HCT116 (cell line): ENCODE results near the gene ST3GAL5. TPM values are rescaled to one million over a fixed set of nuclear protein-coding genes. Genes with fewer than 3 reads are reported as not detected.
"Not testable (repeated sequence)": the region's sequence is repeated elsewhere in the genome, so short reads cannot be mapped to it uniquely, and the experiment has no call there.

Experiments
- ATAC-seq: fragments of 200-7000 bp; cut with Tn5 transposase; 2 replicates; pipeline ENCODE4 v1.9.1; 2020; ENCODE audit warnings: mild to moderate bottlenecking, moderate library complexity
- BruUV-seq: library from RNA; stranded (reverse); fragments of 400-500 nt; replicated peaks from 2 replicates; lab custom pipeline; 2021; lab: Mats Ljungman, UMichigan
- CTCF ChIA-PET: fragments of 300-600 bp; sonication (Branson Sonifier 250); formaldehyde crosslinking; loops from one replicate; lab custom pipeline; 2021; ENCODE audit warnings: antibody characterized with exemption; lab: Charles Lee
- POLR2A ChIA-PET: fragments of 300-600, 350-600 bp; sonication (Branson Sonifier 250); formaldehyde crosslinking; loops from one replicate; lab custom pipeline; 2021; ENCODE audit warnings: antibody characterized with exemption; lab: Charles Lee
- RAD21 ChIA-PET, 2 experiments: fragments of 300-600 bp; sonication (Branson Sonifier 250); formaldehyde crosslinking; loops; one replicate each; lab custom pipeline; 2023; ENCODE audit warnings: low total read pairs in 2 of 2; ENCODE audit not compliant: uncharacterized antibody in 2 of 2, unreplicated experiment in 2 of 2, low non-redundant PET in 1 of 2; lab: Charles Lee
- DNase-seq: peaks from one replicate; pipeline ENCODE4 v3.0.0-alpha.2; 2010; ENCODE audit warnings: low read depth, low spot score
- H2AFZ ChIP-seq: fragments of 200-600 bp; shearing (Covaris generic), sonication (generic); 2 replicates; pipeline ENCODE4 v1.6.1; 2017; ENCODE audit warnings: low read depth, mixed run types, mixed read lengths, antibody characterized with exemption, low read length; ENCODE audit not compliant: poor library complexity, severe bottlenecking
- H3K27ac ChIP-seq: 2 replicates; pipeline ENCODE4 v1.5.1; 2012; ENCODE audit warnings: low read depth, low read length
- H3K27me3 ChIP-seq: fragments of 200-600 bp; sonication (generic); 2 replicates; pipeline ENCODE4 v1.6.1; 2016; ENCODE audit warnings: mixed run types, low read length, mixed read lengths; ENCODE audit not compliant: insufficient read depth
- H3K36me3 ChIP-seq, 2 experiments: fragments of 200-500 bp in 1 of 2; fragments of 200-600 bp in 1 of 2; sonication (Bioruptor generic) in 1 of 2; sonication (generic) in 1 of 2; 2 replicates each; pipeline versions ENCODE4 v1.5.1 to v1.6.1; 2014 to 2016; ENCODE audit warnings: low read length in 2 of 2, inconsistent platforms in 1 of 2, mixed read lengths in 1 of 2, mixed run types in 1 of 2; ENCODE audit not compliant: insufficient read depth in 2 of 2, control insufficient read depth in 1 of 2
- H3K4me1 ChIP-seq, 2 experiments: fragments of 200-600 bp in 1 of 2; sonication (generic) in 1 of 2; 2 replicates each; pipeline versions ENCODE4 v1.5.1 to v1.6.1; 2012 to 2017; ENCODE audit warnings: low read length in 2 of 2, inconsistent platforms in 1 of 2, mild to moderate bottlenecking in 1 of 2, mixed read lengths in 1 of 2, mixed run types in 1 of 2, moderate library complexity in 1 of 2; ENCODE audit not compliant: insufficient read depth in 2 of 2, control insufficient read depth in 1 of 2
- H3K4me2 ChIP-seq: fragments of 200-600 bp; sonication (generic); 2 replicates; pipeline ENCODE4 v1.6.1; 2017; ENCODE audit warnings: mixed run types, low read length, mixed read lengths
- H3K4me3 ChIP-seq, 2 experiments: fragments of 200-600 bp in 1 of 2; sonication (generic) in 1 of 2; replicated peaks in 1 of 2; 2 replicates each; pipeline ENCODE4 v1.5.1; 2011 to 2016; ENCODE audit warnings: low read length in 2 of 2, control low read depth in 1 of 2, low read depth in 1 of 2, mild to moderate bottlenecking in 1 of 2, mixed read lengths in 1 of 2, mixed run types in 1 of 2
- H3K79me2 ChIP-seq: fragments of 200-600 bp; sonication (generic); 2 replicates; pipeline ENCODE4 v1.6.1; 2017; ENCODE audit warnings: mild to moderate bottlenecking, mixed run types, low read length, moderate library complexity, mixed read lengths; ENCODE audit not compliant: insufficient read depth
- H3K9ac ChIP-seq: fragments of 200-600 bp; sonication (generic); 2 replicates; pipeline ENCODE4 v1.6.1; 2016; ENCODE audit warnings: low read length, mixed read lengths
- H3K9me2 ChIP-seq: fragments of 200-600 bp; sonication (generic), shearing (Covaris generic); 2 replicates; pipeline ENCODE4 v1.6.1; 2017; ENCODE audit warnings: mixed run types, mild to moderate bottlenecking, moderate library complexity; ENCODE audit not compliant: insufficient read depth
- H3K9me3 ChIP-seq, 2 experiments: fragments of 200-500 bp in 1 of 2; fragments of 200-600 bp in 1 of 2; sonication (Bioruptor generic) in 1 of 2; sonication (generic) in 1 of 2; 2 replicates each; pipeline ENCODE4 v1.6.1; 2014 to 2017; ENCODE audit warnings: low read length in 2 of 2, mixed read lengths in 2 of 2, inconsistent platforms in 1 of 2, low read depth in 1 of 2, mild to moderate bottlenecking in 1 of 2, mixed run types in 1 of 2, moderate library complexity in 1 of 2; ENCODE audit not compliant: control insufficient read depth in 1 of 2, insufficient read depth in 1 of 2
- H4K20me1 ChIP-seq: fragments of 200-600 bp; sonication (generic), shearing (Covaris generic); 2 replicates; pipeline ENCODE4 v1.6.1; 2017; ENCODE audit warnings: mixed run types, mild to moderate bottlenecking, moderate library complexity; ENCODE audit not compliant: insufficient read depth
- CBX3 ChIP-seq: IDR thresholded peaks from 2 replicates; pipeline ENCODE4 v1.6.1; 2012; ENCODE audit warnings: low read depth
- EZH2phosphoT487 ChIP-seq: fragments of 200-600 bp; IDR thresholded peaks from 2 replicates; pipeline ENCODE4 v1.6.1; 2018; ENCODE audit warnings: antibody characterized with exemption, borderline replicate concordance
- POLR2AphosphoS5 ChIP-seq: IDR thresholded peaks from 2 replicates; pipeline ENCODE4 v1.6.1; 2011; ENCODE audit warnings: mild to moderate bottlenecking, low read depth, low read length, moderate library complexity
- REST ChIP-seq: IDR thresholded peaks from 2 replicates; pipeline ENCODE4 v1.6.1; 2012; ENCODE audit warnings: low read depth
- SIN3A ChIP-seq: IDR thresholded peaks from 2 replicates; pipeline ENCODE4 v1.6.1; 2012; ENCODE audit warnings: low read depth
- SP1 ChIP-seq: IDR thresholded peaks from 2 replicates; pipeline ENCODE4 v1.6.1; 2012; ENCODE audit warnings: low read depth
- ZFX ChIP-seq: fragments of 450-650 bp; IDR thresholded peaks from 2 replicates; pipeline ENCODE4 v1.6.1; 2017
- intact Hi-C: fragments of 100-400 bp; cut with micrococcal nuclease; formaldehyde crosslinking; loops from 2 replicates; pipeline ENCODE4 v1.10.0; 2022
- total RNA-seq: library from RNA; stranded (reverse); gene quantifications from one replicate; pipeline ENCODE4 v1.2.1, GENCODE V29; 2021; ENCODE audit not compliant: unreplicated experiment
- TF ChIP-seq, protein P1 (sequence below): IDR thresholded peaks from 2 replicates; pipeline ENCODE4 v1.6.1; 2011; ENCODE audit warnings: mild to moderate bottlenecking, low read length, moderate library complexity; ENCODE audit not compliant: insufficient replicate concordance; ENCODE audit errors: extremely low read depth
- TF ChIP-seq, protein P2 (sequence below), 3 experiments: fragments of 200-600 bp in 1 of 3; sonication (generic) in 1 of 3; IDR thresholded peaks in 2 of 3; conservative IDR thresholded peaks in 1 of 3; 2 replicates each; pipeline ENCODE4 v1.5.1; 2012 to 2017; ENCODE audit warnings: low read depth in 2 of 3, low read length in 2 of 3, antibody characterized with exemption in 1 of 3, borderline replicate concordance in 1 of 3, control low read depth in 1 of 3, mild to moderate bottlenecking in 1 of 3, mixed read lengths in 1 of 3, mixed run types in 1 of 3, moderate library complexity in 1 of 3; ENCODE audit not compliant: insufficient read depth in 1 of 3

Gene ST3GAL5
- total RNA-seq, 1 experiment from 2014 or later = 14.8 TPM

DNA sequence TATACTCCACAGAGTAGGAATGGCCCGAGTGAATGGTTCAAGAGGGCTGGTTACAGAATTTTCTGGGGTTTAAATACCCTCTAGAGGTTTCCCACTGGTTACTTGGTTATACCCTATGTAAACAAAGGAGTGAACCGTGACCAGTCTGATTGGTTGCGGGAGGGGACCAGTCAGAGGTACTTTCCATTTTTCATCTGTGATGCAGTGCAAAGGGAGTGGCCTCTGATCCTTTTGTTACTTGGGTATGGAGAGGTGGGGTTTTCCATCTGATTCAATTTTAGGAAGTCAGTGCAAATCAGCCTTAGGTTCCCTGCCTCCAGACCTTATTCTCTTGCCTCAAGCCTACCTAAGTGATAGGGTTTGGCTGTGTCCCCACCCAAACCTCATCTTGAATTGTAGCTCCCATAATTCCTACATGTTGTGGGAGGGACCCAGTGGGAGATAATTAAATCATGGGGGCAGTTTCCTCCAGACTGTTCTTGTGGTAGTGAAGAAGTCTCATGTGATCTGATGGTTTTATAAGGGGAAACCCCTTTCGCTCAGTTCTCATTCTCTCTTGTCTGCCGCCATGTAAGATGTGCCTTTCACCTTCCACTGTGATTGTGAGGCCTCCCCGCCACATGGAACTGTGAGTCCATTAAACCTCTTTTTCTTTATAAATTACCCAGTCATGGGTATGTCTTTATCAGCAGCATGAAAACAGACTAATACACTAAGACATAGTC lies 5.9 kb upstream of the ST3GAL5 start:
- H3K4me3 ChIP-seq, H3K27ac ChIP-seq, H2AFZ ChIP-seq, H3K27me3 ChIP-seq, H3K9ac ChIP-seq, H3K9me2 ChIP-seq, H3K9me3 ChIP-seq, intact Hi-C loops, DNase-seq, RAD21 ChIA-PET, POLR2A ChIA-PET, ATAC-seq, H4K20me1 ChIP-seq, H3K79me2 ChIP-seq, H3K4me1 ChIP-seq, BruUV-seq, H3K4me2 ChIP-seq, H3K36me3 ChIP-seq, CTCF ChIA-PET: not testable (repeated sequence)

- BruUV-seq = no TSS peak
- POLR2A ChIA-PET = no interaction called here
- H3K4me2 ChIP-seq = no peak overlapping the region
- no peak overlapping the region for H3K27ac ChIP-seq
- no peak overlapping the region for H3K9ac ChIP-seq
- H3K9me2 ChIP-seq = no peaks in the 10 kb centered on the region
- H3K79me2 ChIP-seq = no peaks in the 10 kb centered on the region
- DNase-seq = no peak
- ATAC-seq = no peak
- no peaks in the 10 kb centered on the region for H4K20me1 ChIP-seq
- H3K27me3 ChIP-seq = no peaks in the 10 kb centered on the region
- intact Hi-C loops = no loop called here
- H3K4me3 ChIP-seq = no peak overlapping the region
- no peaks in the 10 kb centered on the region for H3K36me3 ChIP-seq
- CTCF ChIA-PET = no interaction called here
- H2AFZ ChIP-seq = no peak overlapping the region
- RAD21 ChIA-PET = no interaction called here
- H3K9me3 ChIP-seq = no peaks in the 10 kb centered on the region
- peaks cover 4 to 10% of the 10 kb centered on the region in 2 experiments; a peak in 2 of 4 replicates for H3K4me1 ChIP-seq
- no peak for TF ChIP-seq SIN3A
- no peak for TF ChIP-seq POLR2AphosphoS5
- no peak for TF ChIP-seq CBX3
- TF ChIP-seq, protein P1, sequence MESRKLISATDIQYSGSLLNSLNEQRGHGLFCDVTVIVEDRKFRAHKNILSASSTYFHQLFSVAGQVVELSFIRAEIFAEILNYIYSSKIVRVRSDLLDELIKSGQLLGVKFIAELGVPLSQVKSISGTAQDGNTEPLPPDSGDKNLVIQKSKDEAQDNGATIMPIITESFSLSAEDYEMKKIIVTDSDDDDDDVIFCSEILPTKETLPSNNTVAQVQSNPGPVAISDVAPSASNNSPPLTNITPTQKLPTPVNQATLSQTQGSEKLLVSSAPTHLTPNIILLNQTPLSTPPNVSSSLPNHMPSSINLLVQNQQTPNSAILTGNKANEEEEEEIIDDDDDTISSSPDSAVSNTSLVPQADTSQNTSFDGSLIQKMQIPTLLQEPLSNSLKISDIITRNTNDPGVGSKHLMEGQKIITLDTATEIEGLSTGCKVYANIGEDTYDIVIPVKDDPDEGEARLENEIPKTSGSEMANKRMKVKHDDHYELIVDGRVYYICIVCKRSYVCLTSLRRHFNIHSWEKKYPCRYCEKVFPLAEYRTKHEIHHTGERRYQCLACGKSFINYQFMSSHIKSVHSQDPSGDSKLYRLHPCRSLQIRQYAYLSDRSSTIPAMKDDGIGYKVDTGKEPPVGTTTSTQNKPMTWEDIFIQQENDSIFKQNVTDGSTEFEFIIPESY = no peak
- TF ChIP-seq ZFX = no peak
- no peak for TF ChIP-seq SP1
- TF ChIP-seq, protein P2, sequence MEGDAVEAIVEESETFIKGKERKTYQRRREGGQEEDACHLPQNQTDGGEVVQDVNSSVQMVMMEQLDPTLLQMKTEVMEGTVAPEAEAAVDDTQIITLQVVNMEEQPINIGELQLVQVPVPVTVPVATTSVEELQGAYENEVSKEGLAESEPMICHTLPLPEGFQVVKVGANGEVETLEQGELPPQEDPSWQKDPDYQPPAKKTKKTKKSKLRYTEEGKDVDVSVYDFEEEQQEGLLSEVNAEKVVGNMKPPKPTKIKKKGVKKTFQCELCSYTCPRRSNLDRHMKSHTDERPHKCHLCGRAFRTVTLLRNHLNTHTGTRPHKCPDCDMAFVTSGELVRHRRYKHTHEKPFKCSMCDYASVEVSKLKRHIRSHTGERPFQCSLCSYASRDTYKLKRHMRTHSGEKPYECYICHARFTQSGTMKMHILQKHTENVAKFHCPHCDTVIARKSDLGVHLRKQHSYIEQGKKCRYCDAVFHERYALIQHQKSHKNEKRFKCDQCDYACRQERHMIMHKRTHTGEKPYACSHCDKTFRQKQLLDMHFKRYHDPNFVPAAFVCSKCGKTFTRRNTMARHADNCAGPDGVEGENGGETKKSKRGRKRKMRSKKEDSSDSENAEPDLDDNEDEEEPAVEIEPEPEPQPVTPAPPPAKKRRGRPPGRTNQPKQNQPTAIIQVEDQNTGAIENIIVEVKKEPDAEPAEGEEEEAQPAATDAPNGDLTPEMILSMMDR (IDR thresholded peaks at IDR 0.05 in 2 of 3, conservative IDR thresholded peaks at IDR 0.05 in 1 of 3; ENCODE audit: borderline replicate concordance in 1 of 3, insufficient read depth in 1 of 3, low read depth in 2 of 3, low read length in 2 of 3) = no peak
- TF ChIP-seq EZH2phosphoT487 = no peak
- no peak for TF ChIP-seq REST
Measured at GRCh38 chr2:85893428-85894258, 4.9 kb upstream of the ST3GAL5 start.
